Uterus (tissue), 2 donors: ENCODE measurements around the gene L3MBTL3.

ENCODE experiments used
- POLR2A ChIP-seq, 2 donors: fragments of 450-650 bp; IDR thresholded peaks; one replicate each; pipeline ENCODE4 v1.6.1; 2016; ENCODE audit warnings: antibody characterized with exemption in 2 of 2, mild to moderate bottlenecking in 1 of 2, moderate library complexity in 1 of 2
- TF ChIP-seq, protein P1 (sequence below), 4 experiments: fragments of 200-600 bp in 2 of 4; fragments of 450-650 bp in 2 of 4; sonication (generic) in 2 of 4; IDR thresholded peaks; one replicate each; pipeline ENCODE4 v1.5.1; 2016 to 2019; ENCODE audit warnings: antibody characterized with exemption in 4 of 4, mild to moderate bottlenecking in 2 of 4, moderate library complexity in 1 of 4

DNA sequence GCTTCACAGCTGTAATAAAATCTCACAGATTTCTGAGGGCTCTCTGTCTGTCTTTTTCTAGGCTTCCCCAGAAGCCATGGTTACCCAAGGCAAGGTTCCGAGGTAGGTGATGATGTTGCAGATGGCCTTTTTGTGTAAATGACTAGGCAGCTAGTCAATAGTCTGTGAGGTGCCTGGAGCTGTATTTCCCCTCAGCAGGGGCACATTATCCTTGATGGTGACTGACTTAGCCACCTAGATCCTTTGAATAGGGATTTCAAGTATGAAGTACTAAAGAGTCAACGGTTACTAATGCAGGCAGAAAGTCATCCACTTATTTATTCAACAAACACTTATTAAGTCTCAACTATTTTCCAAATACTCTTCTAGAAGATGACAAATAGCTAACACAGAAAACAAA is 49.3 kb upstream of the L3MBTL3 start:
- TF ChIP-seq, protein P1, sequence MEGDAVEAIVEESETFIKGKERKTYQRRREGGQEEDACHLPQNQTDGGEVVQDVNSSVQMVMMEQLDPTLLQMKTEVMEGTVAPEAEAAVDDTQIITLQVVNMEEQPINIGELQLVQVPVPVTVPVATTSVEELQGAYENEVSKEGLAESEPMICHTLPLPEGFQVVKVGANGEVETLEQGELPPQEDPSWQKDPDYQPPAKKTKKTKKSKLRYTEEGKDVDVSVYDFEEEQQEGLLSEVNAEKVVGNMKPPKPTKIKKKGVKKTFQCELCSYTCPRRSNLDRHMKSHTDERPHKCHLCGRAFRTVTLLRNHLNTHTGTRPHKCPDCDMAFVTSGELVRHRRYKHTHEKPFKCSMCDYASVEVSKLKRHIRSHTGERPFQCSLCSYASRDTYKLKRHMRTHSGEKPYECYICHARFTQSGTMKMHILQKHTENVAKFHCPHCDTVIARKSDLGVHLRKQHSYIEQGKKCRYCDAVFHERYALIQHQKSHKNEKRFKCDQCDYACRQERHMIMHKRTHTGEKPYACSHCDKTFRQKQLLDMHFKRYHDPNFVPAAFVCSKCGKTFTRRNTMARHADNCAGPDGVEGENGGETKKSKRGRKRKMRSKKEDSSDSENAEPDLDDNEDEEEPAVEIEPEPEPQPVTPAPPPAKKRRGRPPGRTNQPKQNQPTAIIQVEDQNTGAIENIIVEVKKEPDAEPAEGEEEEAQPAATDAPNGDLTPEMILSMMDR (IDR thresholded peaks at IDR 0.05) = no peak
- TF ChIP-seq POLR2A (IDR thresholded peaks at IDR 0.05) = no peak
